Mucosa of stomach (tissue), 1 donor: ENCODE results near the gene GLI1.
"Not testable (repeated sequence)": the region's sequence is repeated elsewhere in the genome, so short reads cannot be mapped to it uniquely, and the experiment has no call there.

ENCODE experiments used
- H3K27me3 ChIP-seq: one replicate; pipeline ENCODE4 v1.7.0; 2013; ENCODE audit warnings: mild to moderate bottlenecking, low read length; ENCODE audit not compliant: control insufficient read depth, insufficient read depth
- H3K36me3 ChIP-seq: one replicate; pipeline ENCODE4 v1.7.0; 2013; ENCODE audit warnings: low read length; ENCODE audit not compliant: control insufficient read depth, insufficient read depth
- H3K4me1 ChIP-seq: one replicate; pipeline ENCODE4 v1.7.0; 2013; ENCODE audit warnings: mild to moderate bottlenecking, low read length; ENCODE audit not compliant: control insufficient read depth, insufficient read depth
- H3K4me3 ChIP-seq: one replicate; pipeline ENCODE4 v1.7.0; 2013; ENCODE audit warnings: low read length
- H3K9ac ChIP-seq: one replicate; pipeline ENCODE4 v1.7.0; 2013; ENCODE audit warnings: mild to moderate bottlenecking, low read length, moderate library complexity
- H3K9me3 ChIP-seq: one replicate; pipeline ENCODE4 v1.7.0; 2013; ENCODE audit warnings: mild to moderate bottlenecking, low read length, moderate library complexity; ENCODE audit not compliant: control insufficient read depth
- donor health status: Pancreatic carcinoma.

Gene GLI1

DNA sequence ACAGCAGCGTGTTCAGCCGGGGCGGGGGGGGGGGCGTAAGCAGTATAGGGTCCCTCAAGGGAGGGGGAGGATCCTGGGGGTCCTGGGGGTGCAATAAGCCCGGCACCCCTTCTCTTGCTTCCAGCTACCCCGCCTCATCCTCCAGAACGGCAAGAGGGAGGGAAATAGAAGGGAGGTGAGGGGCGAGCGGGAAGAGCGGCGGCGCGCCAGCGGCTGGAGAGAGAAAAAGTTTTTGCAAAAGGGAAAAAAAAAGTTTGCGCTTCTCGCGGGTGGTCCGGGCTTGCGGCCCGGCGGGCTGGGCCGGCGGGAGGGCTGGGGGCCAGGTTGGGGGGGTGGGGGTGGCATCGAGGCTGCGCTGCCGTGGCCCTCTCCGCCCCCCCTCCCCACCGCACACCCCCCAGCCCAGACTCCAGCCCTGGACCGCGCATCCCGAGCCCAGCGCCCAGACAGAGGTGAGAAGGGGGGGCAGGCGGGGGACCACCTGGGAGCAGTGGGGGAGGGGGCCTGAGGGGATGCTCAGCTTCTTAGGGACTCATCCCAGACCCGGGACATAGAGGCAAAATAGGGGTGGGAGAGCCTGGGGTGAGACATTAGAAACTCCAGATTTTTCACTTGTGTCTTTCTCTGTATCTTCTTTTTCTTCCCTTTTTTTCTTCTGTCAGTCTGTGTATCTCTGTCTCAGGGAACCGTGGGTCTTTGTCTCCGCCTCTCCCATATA, at the start of gene GLI1:
TSS of gene GLI1 (plus strand) at position 36 of the 718 bp plus-strand sequence. CDS start 3,907 bp downstream, outside the sequence.
- Histone ChIP-seq H3K36me3 (no peaks in the 10 kb centered on the region), H3K4me3 (peak within 1 kb of the TSS; percentile 53), H3K9ac (peak within 1 kb of the TSS; percentile 60), H3K27me3 (peaks cover 39% of the 10 kb centered on the region), H3K4me1 (peaks cover 27% of the 10 kb centered on the region), H3K9me3 (no peaks in the 10 kb centered on the region)

DNA sequence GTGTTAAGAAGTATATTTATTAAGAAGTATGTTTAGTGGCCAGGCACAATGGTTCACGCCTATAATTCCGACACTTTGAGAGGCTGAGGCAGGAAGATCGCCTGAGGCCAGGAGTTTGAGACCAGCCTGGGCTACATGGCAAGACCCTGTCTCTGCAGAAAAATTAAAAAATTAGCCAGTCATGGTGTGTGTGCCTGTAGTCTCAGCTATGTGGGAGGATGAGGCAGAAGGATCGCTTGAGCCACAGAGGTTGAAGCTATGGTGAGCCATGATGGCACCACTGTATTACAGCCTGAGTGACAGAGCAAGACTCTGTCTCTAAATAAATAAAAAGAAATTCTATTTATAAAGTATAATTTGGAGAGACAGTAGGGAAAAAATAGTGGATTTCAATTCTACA, 49.1 kb upstream of the GLI1 start:
- no peaks in the 10 kb centered on the region for H3K36me3 ChIP-seq
- H3K9ac ChIP-seq: no peak overlapping the region
- no peaks in the 10 kb centered on the region for H3K27me3 ChIP-seq
- no peak overlapping the region for H3K4me3 ChIP-seq
- no peaks in the 10 kb centered on the region for H3K9me3 ChIP-seq
- no peaks in the 10 kb centered on the region for H3K4me1 ChIP-seq

DNA sequence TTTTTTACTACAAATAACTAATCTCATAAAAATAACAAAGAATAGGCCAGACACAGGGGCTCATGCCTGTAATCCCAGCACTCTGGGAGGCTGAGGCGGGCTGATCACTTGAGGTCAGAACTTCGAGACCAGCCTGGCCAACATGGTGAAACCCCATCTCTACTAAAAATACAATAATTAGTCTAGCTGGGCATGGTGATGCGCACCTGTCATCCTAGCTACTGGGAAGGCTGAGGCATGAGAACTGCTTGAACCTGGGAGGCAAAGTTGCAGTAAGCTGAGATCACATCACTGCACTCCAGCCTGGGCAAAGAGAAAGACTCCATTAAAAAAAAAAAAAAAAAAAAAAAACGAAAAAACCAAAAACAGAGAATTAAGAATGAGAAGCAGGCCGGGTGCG, 45.4 kb upstream of the GLI1 start:
- not testable (repeated sequence) for H3K4me1 ChIP-seq, H3K4me3 ChIP-seq

DNA sequence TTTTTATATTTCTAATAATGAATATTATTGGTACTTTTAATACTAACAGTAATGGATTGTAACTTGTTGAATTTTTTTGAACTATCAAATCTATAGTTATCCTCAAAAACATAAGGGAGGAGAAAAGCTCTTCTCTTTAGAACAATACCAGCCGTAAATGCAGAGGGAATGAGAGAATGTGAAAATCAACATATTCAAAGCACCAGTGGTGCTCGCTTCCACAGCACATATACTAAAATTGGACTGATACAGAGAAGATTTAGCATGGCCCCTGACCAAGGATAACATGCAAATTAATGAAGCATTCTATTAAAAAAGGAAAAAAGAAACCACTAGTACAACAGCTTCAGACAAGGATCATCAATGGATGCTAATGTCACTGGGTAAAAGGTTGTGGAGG, 44.5 kb upstream of the GLI1 start:
- H3K9ac ChIP-seq: no peak overlapping the region
- no peaks in the 10 kb centered on the region for H3K27me3 ChIP-seq
- H3K4me1 ChIP-seq: peaks cover 7% of the 10 kb centered on the region
- no peaks in the 10 kb centered on the region for H3K9me3 ChIP-seq
- H3K36me3 ChIP-seq: no peaks in the 10 kb centered on the region
- no peak overlapping the region for H3K4me3 ChIP-seq

More for the DNA sequence above, 45.4 kb upstream of the GLI1 start:
- H3K9ac ChIP-seq, H3K9me3 ChIP-seq, H3K36me3 ChIP-seq, H3K27me3 ChIP-seq: not testable (repeated sequence)

DNA sequence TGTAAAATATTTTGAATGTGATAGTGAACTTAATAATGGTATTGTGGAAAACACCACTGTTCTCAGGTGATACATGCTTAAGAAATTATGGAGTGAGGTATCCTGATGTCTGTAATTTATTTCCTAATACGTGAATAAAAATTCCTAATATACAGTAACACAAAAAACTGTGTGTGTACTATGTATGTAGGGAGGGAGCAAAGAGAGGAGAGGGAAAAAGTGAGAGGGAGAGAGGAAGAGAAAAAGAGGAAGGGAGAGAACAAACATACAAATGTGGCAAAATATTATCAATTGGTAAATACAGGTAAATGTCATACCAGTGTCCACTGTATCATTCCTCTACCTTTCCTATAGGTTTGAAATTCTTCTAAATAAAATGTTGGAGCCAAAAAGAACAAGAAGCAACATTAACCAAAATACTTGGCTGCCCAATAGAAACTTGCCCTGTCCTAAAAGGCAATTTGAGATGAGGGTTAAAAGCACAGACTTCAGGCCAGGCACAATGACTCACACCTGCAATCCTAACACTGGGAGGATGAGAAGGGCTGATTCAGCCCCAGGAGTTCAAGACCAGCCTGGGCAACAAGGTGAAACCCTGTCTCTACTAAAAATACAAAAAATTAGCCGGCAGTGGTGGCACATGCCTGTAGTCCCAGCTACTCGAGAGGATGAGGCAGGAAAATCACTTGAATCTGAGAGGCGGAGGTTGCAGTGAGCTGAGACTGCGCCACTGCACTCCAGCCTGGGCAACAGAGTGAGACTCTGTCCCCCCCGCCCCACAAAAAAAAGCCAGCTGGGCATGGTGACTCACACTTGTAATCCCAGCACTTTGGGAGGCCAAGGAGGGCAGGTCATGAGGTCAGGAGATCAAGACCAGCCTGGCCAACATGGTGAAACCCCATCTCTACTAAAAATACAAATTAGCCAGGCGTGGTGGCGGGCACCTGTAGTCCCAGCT, 43.3 kb upstream of the GLI1 start:
- Histone ChIP-seq H3K36me3 (no peaks in the 10 kb centered on the region), H3K9me3 (no peaks in the 10 kb centered on the region), H3K27me3 (no peaks in the 10 kb centered on the region), H3K9ac (no peak overlapping the region), H3K4me3 (no peak overlapping the region), H3K4me1 (peaks cover 7% of the 10 kb centered on the region)

DNA sequence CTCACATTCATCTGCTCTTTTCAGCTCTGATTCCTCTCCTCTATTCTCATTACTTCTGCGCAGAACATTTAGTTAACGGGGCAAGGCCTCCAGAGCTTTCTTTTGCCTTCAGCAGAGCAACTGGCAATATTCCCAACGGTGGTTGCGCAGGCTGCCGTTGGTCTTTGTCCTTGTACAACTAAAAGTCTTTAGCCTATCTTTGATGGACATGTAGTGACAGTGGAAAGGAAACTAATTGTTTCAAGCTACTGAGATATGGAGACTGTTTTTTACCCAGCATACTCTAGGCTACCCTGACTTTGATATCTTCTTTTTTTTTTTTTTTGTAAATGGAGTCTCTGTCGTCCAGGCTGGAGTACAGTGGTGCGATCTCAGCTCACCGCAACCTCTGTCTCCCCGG, 41.3 kb upstream of the GLI1 start:
- no peaks in the 10 kb centered on the region for H3K36me3 ChIP-seq
- no peaks in the 10 kb centered on the region for H3K27me3 ChIP-seq
- H3K9me3 ChIP-seq: no peaks in the 10 kb centered on the region
- peaks cover 7% of the 10 kb centered on the region for H3K4me1 ChIP-seq
- H3K4me3 ChIP-seq: no peak overlapping the region
- no peak overlapping the region for H3K9ac ChIP-seq

DNA sequence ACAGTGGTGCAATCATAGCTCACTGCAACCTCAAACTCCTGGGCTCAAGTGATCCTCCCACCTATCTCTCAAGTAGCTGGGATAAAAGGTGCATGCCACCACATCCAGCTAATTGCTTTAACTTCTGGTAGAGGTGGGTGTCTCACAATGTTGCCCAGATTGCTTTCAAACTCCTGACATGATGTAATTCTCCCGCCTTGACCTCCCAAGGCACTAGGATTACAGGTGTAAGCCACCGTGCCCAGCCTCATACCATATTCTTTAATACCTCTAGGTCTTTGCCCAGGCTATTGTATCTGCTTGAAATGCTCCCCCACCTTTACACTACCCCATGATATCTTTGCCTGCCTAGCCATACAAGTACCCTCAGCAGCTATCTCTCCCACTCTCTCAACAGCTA, 40.1 kb upstream of the GLI1 start:
- Histone ChIP-seq H3K9ac (no peak overlapping the region), H3K9me3 (no peaks in the 10 kb centered on the region), H3K27me3 (no peaks in the 10 kb centered on the region), H3K4me3 (no peak overlapping the region), H3K4me1 (peaks cover 7% of the 10 kb centered on the region), H3K36me3 (no peaks in the 10 kb centered on the region)

DNA sequence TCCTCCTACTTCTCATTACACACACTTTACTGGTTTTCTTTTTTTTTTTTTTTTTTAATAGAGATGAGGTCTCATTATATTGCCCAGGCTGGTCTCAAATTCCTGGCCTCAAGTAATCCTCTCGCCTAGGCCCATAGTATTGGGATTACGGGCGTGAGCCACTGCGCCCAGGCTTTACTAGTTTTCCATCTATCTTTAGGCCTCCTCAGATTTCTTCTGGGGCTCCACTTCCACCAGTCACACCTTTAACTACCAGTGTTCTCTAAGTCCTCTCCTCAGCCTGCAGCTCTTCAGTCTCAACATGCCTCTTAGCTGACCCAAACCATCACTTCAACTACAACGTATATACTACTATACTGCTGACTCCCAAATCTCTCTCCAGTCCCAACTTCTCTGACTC, 39.1 kb upstream of the GLI1 start:
- H3K9me3 ChIP-seq: no peaks in the 10 kb centered on the region
- no peak overlapping the region for H3K9ac ChIP-seq
- no peaks in the 10 kb centered on the region for H3K36me3 ChIP-seq
- H3K4me1 ChIP-seq: peaks cover 7% of the 10 kb centered on the region
- no peaks in the 10 kb centered on the region for H3K27me3 ChIP-seq
- H3K4me3 ChIP-seq: no peak overlapping the region

DNA sequence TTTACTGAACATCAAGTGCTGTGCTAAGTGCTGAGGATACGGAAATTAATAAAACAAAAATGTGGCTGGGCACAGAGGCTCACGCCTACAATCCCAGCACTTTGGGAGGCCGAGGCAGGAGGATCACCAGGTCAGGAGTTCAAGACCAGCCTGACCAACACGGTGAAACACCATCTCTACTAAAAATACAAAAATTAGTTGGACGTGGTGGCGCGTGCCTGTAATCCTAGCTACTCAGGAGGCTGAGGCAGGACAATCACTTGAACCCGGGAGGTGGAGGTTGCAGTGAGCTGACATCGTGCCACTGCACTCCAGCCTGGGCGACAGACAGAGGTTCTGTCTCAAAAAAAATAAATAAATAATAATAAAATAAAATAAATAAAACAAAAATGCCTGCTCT, 32.6 kb upstream of the GLI1 start:
- H3K9me3 ChIP-seq, H3K36me3 ChIP-seq, H3K4me3 ChIP-seq, H3K27me3 ChIP-seq, H3K9ac ChIP-seq: not testable (repeated sequence)
- H3K4me1 ChIP-seq: peaks cover 10% of the 10 kb centered on the region

DNA sequence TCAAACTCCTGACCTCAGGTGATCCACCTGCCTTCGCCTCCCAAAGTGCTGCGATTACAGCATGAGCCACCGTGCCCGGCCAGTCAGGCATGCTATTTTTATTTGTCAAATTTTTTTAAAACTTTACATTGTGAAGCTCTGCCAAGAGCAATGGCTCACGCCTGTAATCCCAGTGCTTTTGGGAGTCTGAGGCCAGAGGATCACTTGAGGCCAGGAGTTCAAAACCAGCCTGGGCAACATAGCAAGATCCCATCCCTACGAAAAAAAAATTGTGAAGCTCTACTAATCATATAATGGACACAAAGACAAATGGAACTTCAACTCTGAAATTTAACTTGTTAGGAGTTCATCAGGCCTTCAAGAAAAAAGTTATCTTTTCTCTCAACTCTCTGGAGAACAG, 30.6 kb upstream of the GLI1 start:
- H3K9me3 ChIP-seq: no peaks in the 10 kb centered on the region
- H3K9ac ChIP-seq: peak overlapping the region; percentile 84
- H3K4me1 ChIP-seq: peaks cover 10% of the 10 kb centered on the region
- no peaks in the 10 kb centered on the region for H3K36me3 ChIP-seq
- no peaks in the 10 kb centered on the region for H3K27me3 ChIP-seq
- no peak overlapping the region for H3K4me3 ChIP-seq

DNA sequence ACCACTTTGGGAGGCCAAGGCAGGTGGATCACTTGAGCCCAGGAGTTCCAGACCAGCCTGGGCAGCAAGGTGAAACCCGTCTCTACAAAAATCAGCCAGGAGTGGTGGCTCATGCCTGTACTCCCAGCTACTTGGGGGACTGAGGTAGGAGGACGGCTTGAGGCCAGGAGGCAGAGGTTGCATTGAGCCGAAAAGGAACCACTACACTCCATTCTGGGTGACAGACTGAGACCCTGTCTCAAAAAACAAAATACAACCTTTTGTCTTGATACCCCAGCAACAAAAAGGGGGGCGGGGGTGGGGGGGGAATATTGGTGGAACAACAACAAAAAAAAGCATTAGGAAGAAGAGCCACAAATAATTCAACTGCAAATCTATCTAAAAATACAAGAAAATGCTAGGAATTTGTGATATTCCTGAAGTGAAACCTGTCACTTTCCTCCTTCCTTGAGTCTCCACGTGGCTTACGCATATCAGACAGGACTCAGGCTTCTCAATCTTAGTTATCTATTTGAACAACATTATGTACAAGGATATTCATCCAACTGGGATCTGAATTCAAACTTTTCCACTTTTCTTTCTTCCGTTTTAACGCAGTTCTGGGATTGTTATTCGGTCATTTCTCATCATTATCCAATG, 30.0 kb upstream of the GLI1 start:
- H3K4me3 ChIP-seq: peak overlapping the region; percentile 50
- H3K27me3 ChIP-seq: no peaks in the 10 kb centered on the region

More for the DNA sequence above, 30.0 kb upstream of the GLI1 start:
- Histone ChIP-seq H3K9me3 (no peaks in the 10 kb centered on the region), H3K4me1 (peaks cover 10% of the 10 kb centered on the region), H3K9ac (peak overlapping the region; percentile 84), H3K36me3 (no peaks in the 10 kb centered on the region)
